WTC11 (cell line): ENCODE measurements around the gene CDC25B.

ENCODE experiments used
- ATF2 ChIP-seq: sonication (generic); formaldehyde crosslinking; IDR thresholded peaks from 2 replicates; pipeline ENCODE4 v1.8.1; 2022; ENCODE audit warnings: low read depth, missing genetic modification reagents, borderline replicate concordance
- CBFB ChIP-seq: sonication (generic); formaldehyde crosslinking; IDR thresholded peaks from 2 replicates; pipeline ENCODE4 v1.8.1; 2022; ENCODE audit warnings: mild to moderate bottlenecking, low read depth, missing genetic modification reagents
- FOXJ3 ChIP-seq: sonication (generic); formaldehyde crosslinking; IDR thresholded peaks from 2 replicates; pipeline ENCODE4 v1.9.0; 2021; ENCODE audit warnings: missing genetic modification reagents, mild to moderate bottlenecking, borderline replicate concordance
- GABPB1 ChIP-seq: sonication (generic); formaldehyde crosslinking; IDR thresholded peaks from 2 replicates; pipeline ENCODE4 v1.8.1; 2023; ENCODE audit warnings: mild to moderate bottlenecking, missing genetic modification reagents
- NR2C2 ChIP-seq: sonication (generic); formaldehyde crosslinking; IDR thresholded peaks from 2 replicates; pipeline ENCODE4 v1.8.0; 2022; ENCODE audit warnings: mild to moderate bottlenecking, missing genetic modification reagents
- SP1 ChIP-seq: sonication (generic); formaldehyde crosslinking; conservative IDR thresholded peaks from 2 replicates; pipeline ENCODE4 v1.8.1; 2022; ENCODE audit warnings: missing genetic modification reagents
- TEAD4 ChIP-seq: sonication (generic); formaldehyde crosslinking; IDR thresholded peaks from 2 replicates; pipeline ENCODE4 v1.8.0; 2022; ENCODE audit warnings: mild to moderate bottlenecking, missing genetic modification reagents
- TP53 ChIP-seq: sonication (generic); formaldehyde crosslinking; IDR thresholded peaks from 2 replicates; pipeline ENCODE4 v1.8.1; 2023; ENCODE audit warnings: mild to moderate bottlenecking, missing genetic modification reagents
- TF ChIP-seq, protein P1 (sequence below): fragments of 200-600 bp; IDR thresholded peaks from 2 replicates; pipeline ENCODE4 v1.8.0; 2022; ENCODE audit warnings: antibody characterized with exemption

- TF ChIP-seq, protein P1, sequence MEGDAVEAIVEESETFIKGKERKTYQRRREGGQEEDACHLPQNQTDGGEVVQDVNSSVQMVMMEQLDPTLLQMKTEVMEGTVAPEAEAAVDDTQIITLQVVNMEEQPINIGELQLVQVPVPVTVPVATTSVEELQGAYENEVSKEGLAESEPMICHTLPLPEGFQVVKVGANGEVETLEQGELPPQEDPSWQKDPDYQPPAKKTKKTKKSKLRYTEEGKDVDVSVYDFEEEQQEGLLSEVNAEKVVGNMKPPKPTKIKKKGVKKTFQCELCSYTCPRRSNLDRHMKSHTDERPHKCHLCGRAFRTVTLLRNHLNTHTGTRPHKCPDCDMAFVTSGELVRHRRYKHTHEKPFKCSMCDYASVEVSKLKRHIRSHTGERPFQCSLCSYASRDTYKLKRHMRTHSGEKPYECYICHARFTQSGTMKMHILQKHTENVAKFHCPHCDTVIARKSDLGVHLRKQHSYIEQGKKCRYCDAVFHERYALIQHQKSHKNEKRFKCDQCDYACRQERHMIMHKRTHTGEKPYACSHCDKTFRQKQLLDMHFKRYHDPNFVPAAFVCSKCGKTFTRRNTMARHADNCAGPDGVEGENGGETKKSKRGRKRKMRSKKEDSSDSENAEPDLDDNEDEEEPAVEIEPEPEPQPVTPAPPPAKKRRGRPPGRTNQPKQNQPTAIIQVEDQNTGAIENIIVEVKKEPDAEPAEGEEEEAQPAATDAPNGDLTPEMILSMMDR, result no peak
- no peak for TF ChIP-seq FOXJ3 (CRISPR knock-in tag)
- TF ChIP-seq NR2C2 (CRISPR knock-in tag), result no peak
- TF ChIP-seq CBFB (CRISPR knock-in tag), result no peak
- TF ChIP-seq GABPB1 (CRISPR knock-in tag), result no peak
- no peak for TF ChIP-seq TP53
- no peak for TF ChIP-seq ATF2
- no peak for TF ChIP-seq TEAD4 (CRISPR knock-in tag)
- no peak for TF ChIP-seq SP1
These were observed 18.9 kb downstream of the CDC25B start for GRCh38 chr20:3814928-3815495.
